GM12892 (cell line): ENCODE measurements around the gene KRTAP5-7.
"Not testable (repeated sequence)": the region's sequence is repeated elsewhere in the genome, so short reads cannot be mapped to it uniquely, and the experiment has no call there.

ENCODE experiments used
- POLR2A ChIP-seq: IDR thresholded peaks from 2 replicates; pipeline ENCODE4 v1.6.1; 2011; ENCODE audit warnings: low read depth, low read length, control low read depth
- POLR2AphosphoS5 ChIP-seq: IDR thresholded peaks from 2 replicates; pipeline ENCODE4 v1.6.1; 2011; ENCODE audit warnings: low read depth, low read length, control low read depth
- TAF1 ChIP-seq: IDR thresholded peaks from 2 replicates; pipeline ENCODE4 v1.6.1; 2011; ENCODE audit warnings: low read depth, mild to moderate bottlenecking, control low read depth, low read length, borderline replicate concordance

DNA sequence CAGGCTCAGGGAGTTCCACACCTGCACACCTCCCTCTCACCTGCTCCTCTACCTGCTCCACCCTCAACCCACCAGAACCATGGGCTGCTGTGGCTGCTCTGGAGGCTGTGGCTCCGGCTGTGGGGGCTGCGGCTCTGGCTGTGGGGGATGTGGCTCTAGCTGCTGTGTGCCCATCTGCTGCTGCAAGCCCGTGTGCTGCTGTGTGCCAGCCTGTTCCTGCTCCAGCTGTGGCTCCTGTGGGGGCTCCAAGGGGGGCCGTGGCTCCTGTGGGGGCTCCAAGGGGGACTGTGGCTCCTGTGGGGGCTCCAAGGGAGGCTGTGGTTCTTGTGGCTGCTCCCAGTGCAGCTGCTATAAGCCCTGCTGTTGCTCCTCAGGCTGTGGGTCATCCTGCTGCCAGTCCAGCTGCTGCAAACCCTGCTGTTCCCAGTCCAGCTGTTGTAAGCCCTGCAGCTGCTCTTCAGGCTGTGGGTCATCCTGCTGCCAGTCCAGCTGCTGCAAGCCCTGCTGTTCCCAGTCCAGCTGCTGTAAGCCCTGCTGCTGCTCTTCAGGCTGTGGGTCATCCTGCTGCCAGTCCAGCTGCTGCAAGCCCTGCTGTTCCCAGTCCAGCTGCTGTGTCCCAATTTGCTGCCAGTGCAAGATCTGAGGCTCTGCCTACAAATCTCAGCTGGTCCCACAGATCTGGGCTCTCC is 11.1 kb downstream of the KRTAP5-7 start, which contains the start of gene KRTAP5-8:
- TF ChIP-seq POLR2A, TAF1, POLR2AphosphoS5: not testable (repeated sequence)
